ENCODE data around the gene RABL3.
"Not testable (repeated sequence)": the region's sequence is repeated elsewhere in the genome, so short reads cannot be mapped to it uniquely, and the experiment has no call there.

The RABL3 gene

DNA sequence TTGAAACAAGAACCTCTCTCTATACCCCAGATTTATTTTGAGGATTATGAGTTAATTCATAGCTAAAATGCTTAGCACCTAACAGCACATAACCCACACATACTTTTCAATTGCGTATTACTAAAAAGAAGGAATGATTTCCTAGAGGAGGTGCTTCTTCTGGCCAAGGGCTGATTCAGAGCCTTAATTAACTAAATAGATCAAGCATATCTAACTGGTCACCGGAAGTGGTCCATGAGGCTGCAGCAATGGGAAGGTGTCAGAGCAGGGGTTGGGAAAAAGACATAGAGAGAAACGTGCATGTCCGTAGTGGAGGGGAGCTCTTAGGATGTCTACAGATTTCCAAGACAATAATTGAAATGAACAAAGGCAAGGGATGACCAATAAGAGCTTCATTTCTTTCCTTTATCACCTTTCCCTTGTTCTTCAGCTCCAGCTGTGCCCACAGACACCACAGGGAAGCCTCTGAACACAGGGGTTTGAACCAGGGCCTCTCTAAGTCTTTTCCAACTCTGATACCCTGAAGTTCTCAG is 60.7 kb downstream of the RABL3 start:
- no peak for DNase-seq

- no peak for DNase-seq
These were observed 61.3 kb downstream of the RABL3 start for GRCh38 chr3:120681018-120681417.

GRCh38 chr3:120680193-120680894 is 62.0 kb downstream of the RABL3 start:
- no peak for DNase-seq

DNA sequence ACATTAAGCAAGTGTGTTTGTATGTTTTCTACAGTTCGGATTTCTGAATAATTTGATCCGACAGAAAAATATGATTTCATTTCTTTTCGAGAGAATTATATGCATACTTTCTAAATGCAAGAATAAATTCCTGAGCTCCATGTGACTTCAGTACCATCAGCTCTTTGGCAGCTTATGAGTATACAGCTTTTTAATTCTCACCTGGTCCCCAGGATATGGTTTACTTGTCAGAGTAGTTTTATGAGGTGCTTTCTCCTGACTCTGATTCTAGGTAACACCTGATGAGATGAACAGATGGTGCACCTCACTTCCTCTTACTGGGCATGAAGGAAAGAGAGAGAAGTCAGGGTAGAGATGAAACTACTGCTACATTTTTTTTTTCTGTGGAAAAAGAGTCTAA is 63.3 kb downstream of the RABL3 start:
- no peak for DNase-seq

- peak; percentile 46 for DNase-seq
These were observed 63.9 kb downstream of the RABL3 start for GRCh38 chr3:120678331-120678947.

- not testable (repeated sequence) for DNase-seq
These were observed 65.1 kb downstream of the RABL3 start for GRCh38 chr3:120677193-120677592.

DNA sequence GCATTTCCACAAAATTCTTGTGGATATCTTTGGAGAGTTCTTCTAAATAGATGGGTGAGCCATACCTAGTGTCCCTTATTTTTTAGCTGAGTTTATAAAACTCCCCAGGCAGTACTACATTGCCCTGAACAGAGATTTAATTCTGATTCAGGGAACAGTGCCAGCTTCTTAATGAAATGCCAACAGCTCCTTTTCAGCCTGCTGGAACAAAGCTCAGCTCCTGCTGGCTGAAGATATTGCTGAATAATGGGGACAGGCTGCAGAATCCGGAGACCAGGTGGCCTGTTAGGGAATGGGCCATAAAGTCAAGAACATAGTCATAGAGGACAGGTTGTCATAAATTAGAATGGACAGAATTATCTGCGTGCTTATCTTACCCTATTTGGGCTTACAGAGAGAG is 69.2 kb downstream of the RABL3 start:
- DNase-seq: no peak

DNA sequence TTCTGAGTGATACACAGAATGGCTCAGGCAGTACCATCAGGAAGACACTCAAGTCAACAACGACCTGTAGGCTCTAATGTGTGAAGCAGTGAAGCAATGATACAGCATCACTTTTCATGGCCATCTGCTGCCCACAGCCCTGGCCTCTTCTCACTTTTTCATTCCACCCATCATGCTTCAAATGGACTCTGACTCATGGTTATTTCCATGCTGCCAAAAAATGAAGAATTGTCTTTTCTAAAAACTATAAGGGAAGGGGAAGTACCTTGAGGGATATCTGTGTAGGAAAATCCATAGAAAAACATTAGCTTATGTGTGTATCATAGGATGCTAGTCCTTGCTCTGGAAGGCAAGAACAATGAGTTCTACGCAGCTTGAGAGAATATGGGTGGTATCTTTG is 71.7 kb downstream of the RABL3 start:
- DNase-seq: no peak

- DNase-seq: no peak
These were observed 77.4 kb downstream of the RABL3 start for GRCh38 chr3:120664926-120665325.

GRCh38 chr3:120661945-120662344 is 80.4 kb downstream of the RABL3 start:
- DNase-seq: no peak

GRCh38 chr3:120661106-120661905 is 81.0 kb downstream of the RABL3 start:
- no peak for DNase-seq

GRCh38 chr3:120659834-120660233 is 82.5 kb downstream of the RABL3 start:
- no peak for DNase-seq

DNA sequence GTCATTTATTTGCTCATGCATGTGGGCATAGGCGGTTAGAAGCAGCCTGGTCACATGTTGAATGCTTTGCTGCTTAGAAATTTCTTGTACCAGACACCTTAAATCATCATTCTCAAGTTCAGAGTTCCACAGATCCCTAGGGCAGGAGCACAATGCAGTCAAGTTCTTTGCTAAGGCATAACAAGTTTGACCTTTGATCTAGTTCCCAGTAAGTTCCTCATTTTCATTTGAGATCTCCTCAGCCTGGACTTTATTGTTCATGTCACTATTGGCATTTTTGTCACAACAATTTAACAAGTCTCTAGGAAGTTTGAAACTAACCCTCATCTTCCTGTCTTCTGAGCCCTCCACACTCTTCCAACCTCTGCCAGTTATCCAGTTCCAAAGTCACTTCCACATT is 83.0 kb downstream of the RABL3 start:
- DNase-seq: no peak

DNA sequence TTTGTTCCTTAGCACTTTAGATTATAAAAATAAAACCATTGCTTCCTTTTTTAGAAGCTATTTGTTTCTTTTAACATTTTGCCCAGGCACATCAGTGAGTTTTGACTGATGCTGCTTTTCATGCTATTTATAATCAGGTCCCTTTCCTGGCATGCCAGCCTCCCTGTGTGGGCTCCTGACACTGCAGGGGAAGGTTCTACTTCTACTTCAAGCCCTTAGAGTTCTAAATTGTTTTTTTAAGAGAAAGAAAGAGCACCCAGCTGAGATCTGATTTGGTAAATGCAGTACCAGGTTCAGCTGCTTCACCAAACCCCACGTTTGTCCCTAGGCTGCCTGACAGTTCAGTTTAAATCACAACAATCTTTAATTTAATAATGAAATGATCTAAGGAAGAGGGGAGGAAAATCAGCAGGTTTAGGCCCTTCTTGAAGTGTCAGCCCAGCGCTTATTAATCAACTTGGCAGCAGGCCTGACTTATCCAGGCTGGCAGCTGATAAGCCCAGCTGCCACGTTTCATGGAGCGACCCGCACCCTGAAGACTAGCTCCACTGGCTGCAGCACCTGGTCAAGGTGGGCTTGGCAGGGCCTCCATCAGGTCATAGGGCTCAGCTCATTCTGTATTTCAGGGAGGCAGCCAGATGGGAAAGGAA is 89.3 kb downstream of the RABL3 start:
- no peak for DNase-seq

- DNase-seq: no peak
These were observed 90.0 kb downstream of the RABL3 start for GRCh38 chr3:120652281-120652680.

DNA sequence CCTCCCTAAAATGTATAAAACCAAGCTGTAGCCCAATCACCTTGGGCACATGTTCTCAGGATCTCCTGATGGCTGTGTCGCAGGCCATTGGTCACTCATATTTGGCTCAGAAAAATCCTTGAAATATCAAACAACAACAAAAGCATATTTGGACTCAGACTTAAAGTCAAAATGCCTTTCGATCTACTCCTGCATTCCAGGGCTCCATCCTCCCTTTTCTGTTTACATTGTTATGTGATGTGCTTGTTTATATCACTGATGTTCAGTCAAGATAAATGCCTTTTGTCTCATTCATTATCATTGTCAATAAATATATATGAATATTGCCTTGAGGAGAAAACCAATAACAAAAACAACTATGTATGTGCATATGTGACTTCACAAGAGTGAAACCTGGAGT is 92.0 kb downstream of the RABL3 start:
- no peak for DNase-seq

- DNase-seq: no peak
These were observed 92.5 kb downstream of the RABL3 start for GRCh38 chr3:120649830-120650233.

- DNase-seq: no peak
These were observed 94.0 kb downstream of the RABL3 start for GRCh38 chr3:120648290-120648689.

- no peak for DNase-seq
These were observed 95.4 kb downstream of the RABL3 start for GRCh38 chr3:120646771-120647432.

DNA sequence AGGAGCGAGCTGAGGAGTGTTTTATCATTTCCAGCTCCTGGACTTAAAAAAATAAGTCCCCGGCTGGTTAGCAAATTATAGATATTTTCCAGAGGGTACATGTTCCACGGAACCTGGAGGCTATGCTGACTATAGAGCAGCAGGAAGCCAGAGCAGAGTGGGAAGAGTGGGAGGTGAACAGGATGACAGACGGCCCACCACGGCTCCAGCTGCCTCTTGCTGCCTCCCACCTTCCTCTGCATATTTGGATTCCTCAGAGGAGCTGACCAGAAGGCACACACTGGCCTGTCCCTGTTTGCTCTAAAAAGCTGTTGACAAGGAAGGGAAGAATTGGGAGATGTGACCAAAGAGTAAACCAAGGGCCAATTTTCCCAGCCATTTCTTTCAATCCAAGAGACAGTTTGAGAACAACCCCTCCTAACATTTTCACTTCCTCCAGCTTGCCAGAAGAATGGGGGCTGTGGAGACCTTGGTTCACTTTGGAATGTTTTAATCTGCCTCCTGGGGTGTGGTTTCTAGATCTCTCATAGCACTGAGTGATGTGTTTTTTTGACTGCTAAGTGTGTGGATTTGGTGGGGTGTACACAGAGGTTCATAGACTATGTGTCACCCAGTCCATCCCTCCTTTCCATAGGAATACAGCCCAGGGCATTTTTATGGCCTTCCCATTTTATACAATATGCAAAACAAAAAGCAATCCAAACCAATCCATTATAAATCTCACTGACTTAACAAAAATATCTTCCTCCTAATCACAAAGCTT is 97.1 kb downstream of the RABL3 start:
- no peak for DNase-seq

GRCh38 chr3:120642368-120642948 is 99.9 kb downstream of the RABL3 start:
- no peak for DNase-seq

Data from SHP77 treated with DMSO at 0.1 percent for 48 hours (cell line).